Fibroblast of lung (primary cell): Measurements from ENCODE around the gene PTGFRN.

Experiments
- EZH2 ChIP-seq: IDR thresholded peaks from 2 replicates; pipeline ENCODE4 v1.5.1; 2012; ENCODE audit warnings: low read length, control low read depth, mild to moderate bottlenecking; ENCODE audit errors: missing control alignments
- TF ChIP-seq, protein P1 (sequence below), 2 donors: IDR thresholded peaks in 1 of 2; conservative IDR thresholded peaks in 1 of 2; 1 replicate in 1 of 2; 2 replicates in 1 of 2; pipeline ENCODE4 v1.5.1; 2011 to 2012; ENCODE audit warnings: low read length in 2 of 2, control low read depth in 1 of 2, inconsistent platforms in 1 of 2, low read depth in 1 of 2, mild to moderate bottlenecking in 1 of 2

DNA sequence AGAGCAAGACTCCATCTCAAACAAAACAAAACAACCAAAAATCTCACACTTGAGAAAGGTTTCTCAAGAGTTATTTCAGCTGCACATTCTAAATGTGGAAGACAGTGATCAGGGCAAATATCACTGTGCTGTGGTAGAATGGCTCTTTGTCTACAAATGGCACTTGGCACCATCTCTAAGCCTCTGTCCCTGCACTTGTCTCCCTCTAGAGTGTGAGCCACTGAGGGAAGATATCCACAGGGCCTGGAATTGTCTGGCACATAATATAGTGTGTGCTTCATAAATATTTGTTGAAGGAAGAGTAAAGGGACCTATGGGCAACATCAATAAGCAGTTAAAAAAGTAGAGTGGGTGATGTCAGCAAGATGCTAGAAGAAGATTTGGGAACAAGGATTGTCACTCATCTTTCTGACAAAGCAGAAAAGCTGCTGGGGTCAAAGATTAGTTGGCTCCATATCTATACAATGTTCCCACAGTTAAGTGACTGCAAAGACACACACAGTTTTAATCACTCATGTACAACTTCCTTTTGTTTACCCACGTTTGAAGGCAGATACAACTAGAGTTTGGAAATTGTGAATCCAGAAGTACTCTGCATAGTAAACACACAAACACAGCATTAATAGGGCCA lies 110.9 kb downstream of the PTGFRN start:
- TF ChIP-seq, protein P1, sequence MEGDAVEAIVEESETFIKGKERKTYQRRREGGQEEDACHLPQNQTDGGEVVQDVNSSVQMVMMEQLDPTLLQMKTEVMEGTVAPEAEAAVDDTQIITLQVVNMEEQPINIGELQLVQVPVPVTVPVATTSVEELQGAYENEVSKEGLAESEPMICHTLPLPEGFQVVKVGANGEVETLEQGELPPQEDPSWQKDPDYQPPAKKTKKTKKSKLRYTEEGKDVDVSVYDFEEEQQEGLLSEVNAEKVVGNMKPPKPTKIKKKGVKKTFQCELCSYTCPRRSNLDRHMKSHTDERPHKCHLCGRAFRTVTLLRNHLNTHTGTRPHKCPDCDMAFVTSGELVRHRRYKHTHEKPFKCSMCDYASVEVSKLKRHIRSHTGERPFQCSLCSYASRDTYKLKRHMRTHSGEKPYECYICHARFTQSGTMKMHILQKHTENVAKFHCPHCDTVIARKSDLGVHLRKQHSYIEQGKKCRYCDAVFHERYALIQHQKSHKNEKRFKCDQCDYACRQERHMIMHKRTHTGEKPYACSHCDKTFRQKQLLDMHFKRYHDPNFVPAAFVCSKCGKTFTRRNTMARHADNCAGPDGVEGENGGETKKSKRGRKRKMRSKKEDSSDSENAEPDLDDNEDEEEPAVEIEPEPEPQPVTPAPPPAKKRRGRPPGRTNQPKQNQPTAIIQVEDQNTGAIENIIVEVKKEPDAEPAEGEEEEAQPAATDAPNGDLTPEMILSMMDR (conservative IDR thresholded peaks at IDR 0.05 in 1 of 2, IDR thresholded peaks at IDR 0.05 in 1 of 2; ENCODE audit: low read depth in 1 of 2, low read length in 2 of 2): no peak
- TF ChIP-seq EZH2: no peak
